ENCODE results near the gene PI3.
"Not testable (repeated sequence)": the region's sequence is repeated elsewhere in the genome, so short reads cannot be mapped to it uniquely, and the experiment has no call there.

Gene PI3

DNA sequence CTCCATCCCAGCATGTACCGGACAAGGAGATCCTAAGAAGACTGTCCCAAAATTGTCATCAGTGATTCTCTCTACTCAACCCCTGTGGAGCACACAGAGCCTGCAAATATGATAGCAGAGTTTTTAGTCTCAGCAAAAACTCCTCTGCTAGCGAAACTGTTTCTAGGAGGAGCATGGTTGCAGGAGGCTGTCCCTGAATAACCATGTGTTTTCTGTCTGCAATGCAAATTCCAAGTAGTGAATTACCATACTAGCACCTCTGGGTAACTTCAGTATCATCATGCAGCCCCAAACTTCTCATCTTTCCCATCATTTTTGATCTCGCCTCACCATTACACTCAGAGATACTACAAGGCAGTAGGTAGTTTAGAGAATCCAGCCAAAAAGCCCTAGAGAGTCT, 25.6 kb upstream of the PI3 start:
- no peak for DNase-seq (ENCODE audit: low read depth, low spot score)
- no peak overlapping the region for H3K4me3 ChIP-seq (ENCODE audit: low read depth, low read length)
- in situ Hi-C loops (cut with HindIII; ENCODE audit: low sequenced_read_pairs), result no loop called here
- TF ChIP-seq, protein P1, sequence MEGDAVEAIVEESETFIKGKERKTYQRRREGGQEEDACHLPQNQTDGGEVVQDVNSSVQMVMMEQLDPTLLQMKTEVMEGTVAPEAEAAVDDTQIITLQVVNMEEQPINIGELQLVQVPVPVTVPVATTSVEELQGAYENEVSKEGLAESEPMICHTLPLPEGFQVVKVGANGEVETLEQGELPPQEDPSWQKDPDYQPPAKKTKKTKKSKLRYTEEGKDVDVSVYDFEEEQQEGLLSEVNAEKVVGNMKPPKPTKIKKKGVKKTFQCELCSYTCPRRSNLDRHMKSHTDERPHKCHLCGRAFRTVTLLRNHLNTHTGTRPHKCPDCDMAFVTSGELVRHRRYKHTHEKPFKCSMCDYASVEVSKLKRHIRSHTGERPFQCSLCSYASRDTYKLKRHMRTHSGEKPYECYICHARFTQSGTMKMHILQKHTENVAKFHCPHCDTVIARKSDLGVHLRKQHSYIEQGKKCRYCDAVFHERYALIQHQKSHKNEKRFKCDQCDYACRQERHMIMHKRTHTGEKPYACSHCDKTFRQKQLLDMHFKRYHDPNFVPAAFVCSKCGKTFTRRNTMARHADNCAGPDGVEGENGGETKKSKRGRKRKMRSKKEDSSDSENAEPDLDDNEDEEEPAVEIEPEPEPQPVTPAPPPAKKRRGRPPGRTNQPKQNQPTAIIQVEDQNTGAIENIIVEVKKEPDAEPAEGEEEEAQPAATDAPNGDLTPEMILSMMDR (IDR thresholded peaks at IDR 0.05; ENCODE audit: low read depth, low read length), result no peak

DNA sequence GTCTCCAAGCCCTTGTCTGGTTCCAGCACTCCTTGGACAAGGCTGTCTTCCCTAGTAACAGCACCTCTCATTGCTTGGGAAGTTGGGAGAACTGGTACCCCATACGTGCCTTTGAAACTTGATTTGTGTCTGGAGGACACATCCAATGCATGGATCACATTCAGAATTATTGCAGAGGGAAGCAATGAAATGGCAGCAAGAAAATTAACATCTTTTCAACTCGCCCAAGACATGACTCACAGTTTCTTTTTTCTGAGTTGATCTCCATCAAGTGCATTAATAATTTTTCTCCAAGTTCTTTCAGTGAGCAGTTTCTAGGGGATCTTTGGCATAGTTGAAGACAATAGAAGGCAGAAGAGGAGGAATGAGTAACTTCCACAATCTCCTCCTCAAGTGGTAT, 22.3 kb upstream of the PI3 start:
- DNase-seq (ENCODE audit: low read depth, low spot score), result no peak
- in situ Hi-C loops (cut with HindIII; ENCODE audit: low sequenced_read_pairs), result no loop called here
- TF ChIP-seq, protein P1 (IDR thresholded peaks at IDR 0.05; ENCODE audit: low read depth, low read length), result no peak
- H3K4me3 ChIP-seq (ENCODE audit: low read depth, low read length), result no peak overlapping the region

DNA sequence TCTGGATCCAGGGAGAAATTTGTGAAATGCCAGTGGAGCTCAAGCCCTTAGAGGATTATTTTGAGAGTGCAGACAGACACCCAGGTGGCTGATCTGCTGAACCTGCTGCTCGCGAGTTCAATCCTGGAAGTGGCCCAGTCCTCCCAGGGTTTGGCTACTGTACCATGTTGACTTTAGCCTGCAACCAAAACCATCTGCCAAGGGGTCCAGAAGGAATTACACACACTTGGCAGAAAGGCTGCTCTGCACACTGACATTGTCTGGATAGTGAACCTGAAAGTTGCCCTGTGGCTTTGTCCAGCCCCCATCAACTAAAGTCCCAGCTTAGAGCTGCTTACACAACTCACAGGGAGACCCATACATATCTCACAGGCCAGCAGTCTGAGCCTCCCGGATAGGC, 21.6 kb upstream of the PI3 start:
- TF ChIP-seq, protein P1 (IDR thresholded peaks at IDR 0.05; ENCODE audit: low read depth, low read length), result no peak
- no peak overlapping the region for H3K4me3 ChIP-seq (ENCODE audit: low read depth, low read length)
- DNase-seq (ENCODE audit: low read depth, low spot score), result no peak
- in situ Hi-C loops (cut with HindIII; ENCODE audit: low sequenced_read_pairs), result no loop called here

DNA sequence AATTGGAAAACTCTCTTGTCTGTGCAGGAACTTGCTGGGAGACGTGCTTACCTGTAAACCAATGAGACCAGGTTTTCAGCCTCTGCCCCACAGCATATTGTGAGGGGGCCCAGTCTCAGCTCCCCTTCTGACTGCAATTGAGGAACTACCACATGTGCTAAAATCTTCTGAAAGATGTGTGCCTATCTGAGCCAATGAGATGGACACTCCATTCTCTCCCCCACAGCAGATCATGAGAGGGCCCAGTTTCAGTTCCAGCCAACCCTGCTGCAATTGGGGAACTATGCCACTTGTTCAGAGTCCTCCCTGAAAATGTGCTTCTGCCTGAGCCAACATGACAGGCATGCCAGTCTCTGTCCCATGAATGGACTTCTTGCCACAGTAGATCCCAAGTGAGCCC, 20.9 kb upstream of the PI3 start:
- H3K4me3 ChIP-seq (ENCODE audit: low read depth, low read length), result no peak overlapping the region
- in situ Hi-C loops (cut with HindIII; ENCODE audit: low sequenced_read_pairs), result no loop called here
- no peak for DNase-seq (ENCODE audit: low read depth, low spot score)
- TF ChIP-seq, protein P1 (IDR thresholded peaks at IDR 0.05; ENCODE audit: low read depth, low read length), result no peak

DNA sequence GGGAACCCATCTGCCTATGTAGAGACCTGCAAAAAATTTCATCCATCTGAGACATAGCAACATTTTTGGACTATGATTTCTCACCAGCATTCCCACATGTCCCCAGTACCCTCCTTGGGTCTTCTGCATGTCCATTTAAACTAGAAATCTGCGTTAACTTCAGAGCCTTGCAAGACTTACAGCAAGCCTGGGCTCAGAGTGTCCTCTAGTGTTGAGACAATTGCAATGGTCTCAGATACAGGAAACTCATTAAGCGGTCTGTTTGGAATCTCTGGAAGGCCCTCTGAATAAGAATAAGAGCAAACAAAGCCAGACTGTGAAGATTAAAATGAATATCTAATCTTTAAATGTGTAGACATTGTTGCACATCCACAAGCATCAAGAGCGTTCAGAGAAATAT, 20.5 kb upstream of the PI3 start:
- no peak for DNase-seq (ENCODE audit: low read depth, low spot score)
- TF ChIP-seq, protein P1 (IDR thresholded peaks at IDR 0.05; ENCODE audit: low read depth, low read length), result no peak
- in situ Hi-C loops (cut with HindIII; ENCODE audit: low sequenced_read_pairs), result no loop called here
- H3K4me3 ChIP-seq (ENCODE audit: low read depth, low read length), result no peak overlapping the region

DNA sequence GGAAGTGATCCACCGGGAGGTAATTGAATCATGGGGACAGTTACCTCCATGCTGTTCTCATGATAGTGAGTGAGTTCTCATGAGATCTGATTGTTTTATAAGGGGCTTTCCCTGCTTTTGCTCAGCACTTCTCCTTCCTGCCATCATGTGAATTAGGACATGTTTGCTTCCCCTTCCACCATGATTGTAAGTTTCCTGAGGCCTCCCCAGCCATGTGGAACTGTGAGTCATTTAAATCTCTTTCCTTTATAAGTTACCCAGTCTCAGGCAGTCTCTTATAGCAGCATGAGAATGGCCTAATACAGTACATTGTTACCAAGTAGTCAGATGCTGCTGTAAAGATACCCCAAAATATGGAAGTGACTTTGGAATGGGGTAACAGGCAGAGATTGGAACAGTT, 19.9 kb upstream of the PI3 start:
- in situ Hi-C loops (cut with HindIII; ENCODE audit: low sequenced_read_pairs); H3K4me3 ChIP-seq (ENCODE audit: low read depth, low read length); DNase-seq (ENCODE audit: low read depth, low spot score): not testable (repeated sequence)

DNA sequence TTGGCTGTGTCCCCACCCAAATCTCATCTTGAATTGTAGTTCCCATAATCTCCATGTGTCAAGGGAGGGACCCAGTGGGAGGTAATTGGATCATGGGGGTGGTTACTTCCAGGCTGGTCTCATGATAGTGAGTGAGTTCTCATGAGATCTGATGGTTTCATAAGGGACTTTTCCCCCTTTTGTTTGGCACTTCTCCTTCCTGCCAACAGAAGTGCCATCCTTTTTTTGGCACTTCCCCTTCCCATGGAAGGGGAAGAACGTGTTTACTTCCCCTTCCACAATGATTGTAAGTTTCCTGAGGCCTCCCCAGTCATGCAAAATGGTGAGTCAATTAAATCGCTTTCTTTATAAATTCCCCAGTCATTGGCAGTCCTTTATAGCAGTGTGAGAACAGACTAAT, 18.0 kb upstream of the PI3 start:
- DNase-seq (ENCODE audit: low read depth, low spot score), result no peak
- TF ChIP-seq, protein P1 (IDR thresholded peaks at IDR 0.05; ENCODE audit: low read depth, low read length), result no peak
- in situ Hi-C loops (cut with HindIII; ENCODE audit: low sequenced_read_pairs), result no loop called here
- no peak overlapping the region for H3K4me3 ChIP-seq (ENCODE audit: low read depth, low read length)

Measured in astrocyte of the spinal cord (primary cell).